CD4-positive, alpha-beta T cell treated with Interferon gamma for 1 hour (primary cell): ENCODE data around the gene SPINK9.

Experiments
- DNase-seq: peaks from one replicate; pipeline ENCODE4 v3.0.0-alpha.2; 2020

Gene SPINK9

GRCh38 chr5:148372166-148372725, 36.9 kb downstream of the SPINK9 start:
- DNase-seq: no peak

- DNase-seq: no peak
These were observed 37.5 kb downstream of the SPINK9 start for GRCh38 chr5:148372893-148373292.

- DNase-seq: peak; percentile 18
These were observed 39.5 kb downstream of the SPINK9 start for GRCh38 chr5:148374690-148375360.

- no peak for DNase-seq
These were observed 40.8 kb downstream of the SPINK9 start for GRCh38 chr5:148376198-148376597.

- DNase-seq: no peak
These were observed 43.3 kb downstream of the SPINK9 start for GRCh38 chr5:148378670-148379069.

- no peak for DNase-seq
These were observed 44.0 kb downstream of the SPINK9 start for GRCh38 chr5:148379340-148379739.

- DNase-seq: no peak
These were observed 46.5 kb downstream of the SPINK9 start for GRCh38 chr5:148381906-148382305.

GRCh38 chr5:148382961-148383360, 47.6 kb downstream of the SPINK9 start:
- no peak for DNase-seq

- peak; percentile 98 for DNase-seq
These were observed 48.4 kb downstream of the SPINK9 start, which contains the start of gene FBXO38 for GRCh38 chr5:148383564-148384379. Gene FBXO38, plus strand, starts transcription at chr5:148383958. Its CDS starts 10,819 bp downstream, at chr5:148394777.

- peak; percentile 6 for DNase-seq
These were observed 49.0 kb downstream of the SPINK9 start for GRCh38 chr5:148384380-148384737.

- DNase-seq: no peak
These were observed 49.7 kb downstream of the SPINK9 start for GRCh38 chr5:148385094-148385493.

- no peak for DNase-seq
These were observed 50.7 kb downstream of the SPINK9 start for GRCh38 chr5:148386041-148386440.

GRCh38 chr5:148387325-148387724, 52.0 kb downstream of the SPINK9 start:
- no peak for DNase-seq

GRCh38 chr5:148388696-148389095, 53.3 kb downstream of the SPINK9 start:
- no peak for DNase-seq
